ENCODE results near the gene CXXC5.

The CXXC5 gene

GRCh38 chr5:139638736-139639618 lies 9.2 kb upstream of the CXXC5 start:
- DNase-seq, result no peak

- no peak for DNase-seq
Measured at GRCh38 chr5:139639619-139640380, 8.3 kb upstream of the CXXC5 start.

GRCh38 chr5:139640421-139641115 lies 7.6 kb upstream of the CXXC5 start:
- peak; percentile 54 for DNase-seq

- peak; percentile 20 for DNase-seq
Measured at GRCh38 chr5:139641116-139642080, 6.8 kb upstream of the CXXC5 start.

GRCh38 chr5:139642213-139642612 lies 5.9 kb upstream of the CXXC5 start:
- peak; percentile 18 for DNase-seq

GRCh38 chr5:139642891-139643871 lies 5.0 kb upstream of the CXXC5 start:
- DNase-seq, result peak; percentile 36

- peak; percentile 23 for DNase-seq
Measured at GRCh38 chr5:139644001-139644456, 4.1 kb upstream of the CXXC5 start.

GRCh38 chr5:139644646-139645429 lies 3.3 kb upstream of the CXXC5 start:
- DNase-seq, result no peak

GRCh38 chr5:139645430-139645871 lies 2.7 kb upstream of the CXXC5 start:
- DNase-seq, result no peak

- DNase-seq, result no peak
Measured at GRCh38 chr5:139646111-139646510, 2.0 kb upstream of the CXXC5 start.

GRCh38 chr5:139646912-139647505 lies 1.1 kb upstream of the CXXC5 start:
- DNase-seq, result peak; percentile 37

- DNase-seq, result peak; percentile 34
Measured at GRCh38 chr5:139647506-139648204, 494 bp upstream of the CXXC5 start.

- peak; percentile 61 for DNase-seq
Measured at GRCh38 chr5:139649082-139649991, 1.2 kb downstream of the CXXC5 start.

GRCh38 chr5:139650031-139650688 lies 2.0 kb downstream of the CXXC5 start:
- DNase-seq, result peak; percentile 57

- peak; percentile 45 for DNase-seq
Measured at GRCh38 chr5:139650689-139651042, 2.5 kb downstream of the CXXC5 start.

GRCh38 chr5:139651043-139651834 lies 3.1 kb downstream of the CXXC5 start:
- DNase-seq, result peak; percentile 45
